Nephron (organoid): ENCODE data around the gene UBTD1.
"Not testable (repeated sequence)": the region's sequence is repeated elsewhere in the genome, so short reads cannot be mapped to it uniquely, and the experiment has no call there.

ENCODE experiments used
- H3K27ac Mint-ChIP-seq, 3 experiments: 2 replicates each; pipeline ENCODE4 v1.8.0; 2020; ENCODE audit warnings: mixed read lengths in 3 of 3, mild to moderate bottlenecking in 2 of 3, moderate library complexity in 1 of 3
- H3K27me3 Mint-ChIP-seq: 2 replicates; pipeline ENCODE4 v1.8.0; 2021; ENCODE audit warnings: low read depth, mild to moderate bottlenecking, moderate library complexity, mixed read lengths
- H3K36me3 Mint-ChIP-seq: 2 replicates; pipeline ENCODE4 v1.8.0; 2020; ENCODE audit warnings: low read depth, mixed read lengths
- H3K4me1 Mint-ChIP-seq: 2 replicates; pipeline ENCODE4 v1.8.0; 2020; ENCODE audit warnings: mixed read lengths
- H3K4me3 Mint-ChIP-seq, 3 experiments: 2 replicates each; pipeline ENCODE4 v1.8.0; 2020; ENCODE audit warnings: mild to moderate bottlenecking in 3 of 3, mixed read lengths in 3 of 3, moderate library complexity in 2 of 3
- H3K9me3 Mint-ChIP-seq: 2 replicates; pipeline ENCODE4 v1.8.0; 2020; ENCODE audit warnings: mixed read lengths
- TF ChIP-seq, protein P1 (sequence below), 3 experiments: fragments of 200-600 bp; sonication (generic); IDR thresholded peaks; one replicate each; pipeline ENCODE4 v1.5.0; 2021; ENCODE audit warnings: antibody characterized with exemption in 3 of 3; ENCODE audit not compliant: unreplicated experiment in 3 of 3

The UBTD1 gene

GRCh38 chr10:97463363-97464132 is 35.2 kb upstream of the UBTD1 start:
- Mint-ChIP-seq H3K4me3 (no peak overlapping the region), H3K36me3 (peaks cover 69% of the 10 kb centered on the region), H3K27me3 (no peaks in the 10 kb centered on the region), H3K9me3 (no peaks in the 10 kb centered on the region), H3K4me1 (peaks cover 5% of the 10 kb centered on the region), H3K27ac (peak overlapping the region in 2 of 3 experiments; percentile 53)
- TF ChIP-seq, protein P1, sequence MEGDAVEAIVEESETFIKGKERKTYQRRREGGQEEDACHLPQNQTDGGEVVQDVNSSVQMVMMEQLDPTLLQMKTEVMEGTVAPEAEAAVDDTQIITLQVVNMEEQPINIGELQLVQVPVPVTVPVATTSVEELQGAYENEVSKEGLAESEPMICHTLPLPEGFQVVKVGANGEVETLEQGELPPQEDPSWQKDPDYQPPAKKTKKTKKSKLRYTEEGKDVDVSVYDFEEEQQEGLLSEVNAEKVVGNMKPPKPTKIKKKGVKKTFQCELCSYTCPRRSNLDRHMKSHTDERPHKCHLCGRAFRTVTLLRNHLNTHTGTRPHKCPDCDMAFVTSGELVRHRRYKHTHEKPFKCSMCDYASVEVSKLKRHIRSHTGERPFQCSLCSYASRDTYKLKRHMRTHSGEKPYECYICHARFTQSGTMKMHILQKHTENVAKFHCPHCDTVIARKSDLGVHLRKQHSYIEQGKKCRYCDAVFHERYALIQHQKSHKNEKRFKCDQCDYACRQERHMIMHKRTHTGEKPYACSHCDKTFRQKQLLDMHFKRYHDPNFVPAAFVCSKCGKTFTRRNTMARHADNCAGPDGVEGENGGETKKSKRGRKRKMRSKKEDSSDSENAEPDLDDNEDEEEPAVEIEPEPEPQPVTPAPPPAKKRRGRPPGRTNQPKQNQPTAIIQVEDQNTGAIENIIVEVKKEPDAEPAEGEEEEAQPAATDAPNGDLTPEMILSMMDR (IDR thresholded peaks at IDR 0.05; ENCODE audit: unreplicated experiment in 3 of 3), result peak; percentile 76 to 84 (median 81)

DNA sequence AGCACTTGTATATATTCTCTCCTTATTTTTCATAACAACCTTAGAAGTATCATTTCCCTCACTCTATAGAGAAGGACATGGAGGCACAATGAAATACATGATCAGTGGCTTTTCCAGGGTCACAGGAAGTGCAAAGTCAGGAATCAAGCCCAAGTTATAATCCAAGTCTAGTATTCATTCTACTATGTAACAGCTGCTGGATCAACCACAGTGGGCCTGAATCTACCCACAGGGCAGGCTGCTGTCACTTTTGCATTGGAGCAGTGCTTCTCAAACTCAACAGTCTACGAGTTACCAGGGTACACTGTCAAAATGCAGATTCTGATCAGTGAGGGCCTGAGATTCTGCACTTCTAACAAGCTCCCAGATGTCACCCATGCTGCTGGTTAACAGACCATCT is 34.5 kb upstream of the UBTD1 start:
- peaks cover 5% of the 10 kb centered on the region for H3K4me1 Mint-ChIP-seq
- peaks cover 66% of the 10 kb centered on the region for H3K36me3 Mint-ChIP-seq
- H3K4me3 Mint-ChIP-seq, result no peak overlapping the region
- no peaks in the 10 kb centered on the region for H3K27me3 Mint-ChIP-seq
- H3K27ac Mint-ChIP-seq, result peak overlapping the region in 2 of 3 experiments; percentile 53
- TF ChIP-seq, protein P1 (IDR thresholded peaks at IDR 0.05; ENCODE audit: unreplicated experiment in 3 of 3), result no peak
- no peaks in the 10 kb centered on the region for H3K9me3 Mint-ChIP-seq

GRCh38 chr10:97465982-97466381 is 32.7 kb upstream of the UBTD1 start:
- no peaks in the 10 kb centered on the region for H3K9me3 Mint-ChIP-seq
- peaks cover 65% of the 10 kb centered on the region for H3K36me3 Mint-ChIP-seq
- no peak overlapping the region for H3K27ac Mint-ChIP-seq
- no peaks in the 10 kb centered on the region for H3K27me3 Mint-ChIP-seq
- H3K4me3 Mint-ChIP-seq, result no peak overlapping the region
- TF ChIP-seq, protein P1 (IDR thresholded peaks at IDR 0.05; ENCODE audit: unreplicated experiment in 3 of 3), result no peak
- H3K4me1 Mint-ChIP-seq, result peaks cover 5% of the 10 kb centered on the region

- no peaks in the 10 kb centered on the region for H3K27me3 Mint-ChIP-seq
- TF ChIP-seq, protein P1 (IDR thresholded peaks at IDR 0.05; ENCODE audit: unreplicated experiment in 3 of 3), result no peak
- H3K36me3 Mint-ChIP-seq, result peaks cover 60% of the 10 kb centered on the region
- H3K9me3 Mint-ChIP-seq, result no peaks in the 10 kb centered on the region
- H3K4me1 Mint-ChIP-seq, result peaks cover 5% of the 10 kb centered on the region
- no peak overlapping the region for H3K4me3 Mint-ChIP-seq
- H3K27ac Mint-ChIP-seq, result no peak overlapping the region
Measured at GRCh38 chr10:97466755-97467154, 32.0 kb upstream of the UBTD1 start.

DNA sequence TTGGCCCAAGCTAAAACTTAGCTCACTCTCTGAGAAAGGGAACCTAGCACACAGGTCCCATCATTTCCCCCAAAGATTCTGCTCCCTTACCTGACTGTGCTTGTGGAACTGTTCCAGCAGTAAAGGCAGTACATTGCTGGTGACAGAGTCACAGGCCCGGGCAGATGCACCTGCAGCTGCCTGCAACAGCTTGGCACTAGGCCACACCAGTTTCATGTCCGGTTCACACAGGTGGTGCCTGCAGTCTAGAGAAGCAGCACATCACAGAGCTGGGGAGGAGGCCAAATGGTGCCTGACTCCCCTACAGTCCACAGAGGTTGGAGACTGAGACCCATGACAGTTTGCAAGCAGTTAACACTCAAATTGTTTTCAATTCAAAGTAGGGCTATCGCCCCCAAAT is 30.6 kb upstream of the UBTD1 start:
- no peaks in the 10 kb centered on the region for H3K9me3 Mint-ChIP-seq
- H3K4me3 Mint-ChIP-seq, result no peak overlapping the region
- peaks cover 55% of the 10 kb centered on the region for H3K36me3 Mint-ChIP-seq
- H3K27ac Mint-ChIP-seq, result no peak overlapping the region
- TF ChIP-seq, protein P1 (IDR thresholded peaks at IDR 0.05; ENCODE audit: unreplicated experiment in 3 of 3), result no peak
- H3K4me1 Mint-ChIP-seq, result peaks cover 5% of the 10 kb centered on the region
- no peaks in the 10 kb centered on the region for H3K27me3 Mint-ChIP-seq

- peaks cover 55% of the 10 kb centered on the region for H3K36me3 Mint-ChIP-seq
- H3K27ac Mint-ChIP-seq, H3K27me3 Mint-ChIP-seq, H3K9me3 Mint-ChIP-seq, H3K4me3 Mint-ChIP-seq, H3K4me1 Mint-ChIP-seq: not testable (repeated sequence)
Measured at GRCh38 chr10:97468781-97469180, 29.9 kb upstream of the UBTD1 start.
